SIG-M5 treated with dmso at 0.1 percent for 504 hours (cell line): ENCODE data around the gene TOM1L2.
"Not testable (repeated sequence)": the region's sequence is repeated elsewhere in the genome, so short reads cannot be mapped to it uniquely, and the experiment has no call there.

Source experiments
- DNase-seq: peaks from one replicate; lab custom pipeline; 2025; ENCODE audit not compliant: unreplicated experiment; lab: John Stamatoyannopoulos, UW

TOM1L2 gene

DNA sequence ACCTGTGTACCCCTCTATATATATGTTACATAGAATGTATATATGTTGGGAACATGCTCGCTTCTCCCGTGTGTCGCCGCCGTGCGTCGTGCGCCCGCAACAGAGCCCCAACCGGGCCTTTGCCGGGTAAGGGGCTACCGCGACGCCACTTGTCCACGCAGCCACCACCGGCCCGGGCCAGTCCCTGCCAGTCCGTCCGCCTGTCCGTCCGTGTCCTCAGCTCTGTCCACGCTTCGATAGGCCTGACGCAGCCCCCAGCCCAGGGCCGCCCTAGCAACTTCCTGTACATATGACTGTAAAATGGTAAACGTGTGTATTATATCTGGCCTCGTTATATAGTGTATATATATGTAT is 161.3 kb downstream of the TOM1L2 start:
- DNase-seq: no peak

DNA sequence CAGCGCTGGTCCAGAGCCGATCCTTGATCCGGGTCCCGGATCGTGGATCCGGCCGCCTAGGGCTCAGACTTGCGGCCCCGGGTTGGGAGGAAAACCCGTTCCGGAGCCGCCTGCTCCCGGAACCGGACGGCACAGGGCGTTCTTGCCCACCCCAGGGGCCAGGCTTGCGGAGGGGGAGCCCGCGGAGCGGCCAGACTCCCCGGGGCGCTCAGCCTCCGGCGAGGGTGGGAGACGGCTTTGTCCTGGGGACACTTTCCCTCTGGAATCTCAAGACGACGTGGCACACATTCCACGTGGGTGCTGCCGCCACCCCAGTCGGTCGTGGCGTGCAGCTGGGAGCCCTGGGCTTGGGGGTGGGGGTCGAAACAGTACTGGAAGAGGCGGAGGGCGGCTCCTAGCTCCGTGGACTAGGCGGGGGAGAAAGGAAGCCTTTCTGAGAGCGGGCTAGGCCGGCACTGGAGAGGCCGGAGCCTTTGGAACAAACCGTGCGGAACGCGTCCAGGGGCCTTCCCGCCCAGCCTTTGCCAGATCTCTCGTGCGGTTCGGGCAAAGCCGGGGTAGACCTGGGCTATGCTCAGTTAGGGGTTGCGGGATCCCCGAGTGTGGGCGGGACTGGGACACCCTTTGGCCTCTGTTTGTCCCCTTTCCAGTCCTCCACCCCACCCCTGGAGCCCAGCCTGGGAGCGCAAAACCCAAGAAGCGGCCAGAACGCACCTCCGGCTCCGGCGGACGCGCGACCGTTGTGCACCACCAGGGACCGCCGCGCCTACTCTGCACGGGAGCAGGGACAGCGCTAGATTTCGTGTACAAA is 161.9 kb downstream of the TOM1L2 start:
- no peak for DNase-seq

DNA sequence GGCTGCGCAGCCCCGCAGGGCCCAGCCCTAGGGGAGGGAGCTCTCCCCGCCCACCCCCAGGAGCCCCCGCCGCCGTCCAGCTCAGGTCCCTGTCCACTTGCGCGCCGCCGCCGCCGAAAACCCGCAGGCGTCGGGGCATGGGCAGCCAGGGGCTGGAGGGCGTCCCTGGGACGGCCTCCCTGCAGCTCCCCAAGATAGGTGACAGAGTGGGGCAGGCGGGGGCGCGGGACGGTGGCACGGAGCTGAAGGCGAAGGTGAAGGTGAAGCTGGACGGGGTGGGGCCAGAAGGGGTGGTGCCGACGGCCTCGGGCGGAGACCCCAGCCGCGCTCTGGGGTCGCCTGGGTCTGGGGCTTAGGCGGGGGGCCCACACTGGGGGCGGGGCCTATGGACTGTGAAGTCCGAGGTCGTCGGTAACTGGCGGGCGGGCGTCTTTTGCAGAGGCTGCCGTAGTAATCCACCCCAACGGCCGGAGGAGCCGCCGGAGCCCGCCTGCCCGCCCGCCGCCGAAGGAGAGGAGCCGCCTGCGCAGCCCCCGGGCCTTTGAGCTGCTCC is 162.6 kb downstream of the TOM1L2 start:
- no peak for DNase-seq

DNA sequence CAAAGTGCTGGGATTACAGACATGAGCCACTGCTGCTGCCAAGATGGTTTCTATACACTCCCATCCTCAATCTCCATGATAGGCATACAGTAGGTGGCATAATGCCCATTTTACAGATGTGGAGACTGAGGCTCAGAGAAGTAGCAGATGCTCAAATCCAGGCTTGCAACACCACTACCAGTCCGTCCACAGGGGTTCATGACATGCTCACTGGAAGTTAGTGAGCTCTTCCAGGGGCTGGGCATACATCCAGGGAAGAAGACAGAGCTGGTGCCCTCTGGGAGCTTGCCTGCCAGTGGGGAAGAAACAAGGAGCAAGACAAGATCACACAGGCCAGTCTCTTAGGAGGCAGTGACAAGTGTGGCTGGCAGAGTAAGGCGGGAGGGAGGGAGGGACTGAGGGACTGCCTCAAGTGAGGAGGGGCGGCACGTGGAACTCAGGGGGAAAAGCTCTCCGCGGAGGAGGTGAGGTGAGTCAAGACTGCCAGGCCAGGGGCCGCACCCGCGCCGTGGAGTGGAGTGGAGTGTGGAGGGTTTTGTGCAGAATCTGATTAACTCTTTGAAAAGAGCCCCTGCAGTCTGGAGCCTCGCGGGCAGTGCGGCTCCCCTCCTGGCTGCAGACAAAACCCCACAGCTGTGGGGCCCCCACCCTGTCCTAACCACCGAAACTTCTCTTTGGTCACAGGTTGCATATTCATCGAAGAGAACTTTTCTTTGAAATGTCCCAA is 163.3 kb downstream of the TOM1L2 start:
- DNase-seq: no peak

DNA sequence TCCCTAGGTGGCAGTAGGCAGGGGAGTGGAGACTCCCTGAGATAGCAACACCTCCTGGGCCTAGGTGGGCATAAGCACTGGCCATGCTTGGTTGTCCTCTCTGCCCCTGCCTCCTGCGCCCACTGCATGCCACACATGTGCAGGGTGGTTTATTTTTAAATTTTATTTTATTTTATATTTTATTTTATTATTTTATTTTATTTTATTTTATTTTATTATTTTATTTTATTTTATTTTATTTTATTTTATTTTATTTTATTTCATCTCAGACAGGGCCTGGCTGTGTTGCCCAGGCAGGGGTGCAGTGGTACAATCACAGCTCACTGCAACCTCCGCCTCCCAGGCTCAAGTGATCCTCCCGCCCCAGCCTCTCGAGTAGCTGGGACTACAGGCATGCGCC is 164.0 kb downstream of the TOM1L2 start:
- not testable (repeated sequence) for DNase-seq

DNA sequence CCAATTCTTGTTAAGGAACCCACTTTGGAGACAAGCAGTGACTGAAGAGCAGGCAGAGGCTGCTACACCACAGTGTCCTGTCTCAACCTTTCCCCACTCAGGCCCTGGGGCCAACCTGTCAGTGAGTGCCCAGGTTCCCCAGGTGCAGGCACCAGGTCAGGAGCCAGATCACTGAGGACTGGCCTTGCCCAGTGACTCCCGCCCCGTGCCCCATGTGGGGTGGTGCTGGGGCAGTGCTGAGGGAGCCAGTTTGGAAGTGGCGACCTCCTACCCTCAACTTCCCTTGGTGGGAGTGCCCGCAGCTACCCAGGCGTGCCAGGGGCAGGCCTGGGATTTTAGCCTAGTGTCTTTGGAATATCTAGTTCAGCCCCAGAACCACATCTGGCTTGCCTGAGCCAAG is 164.8 kb downstream of the TOM1L2 start:
- DNase-seq: no peak

DNA sequence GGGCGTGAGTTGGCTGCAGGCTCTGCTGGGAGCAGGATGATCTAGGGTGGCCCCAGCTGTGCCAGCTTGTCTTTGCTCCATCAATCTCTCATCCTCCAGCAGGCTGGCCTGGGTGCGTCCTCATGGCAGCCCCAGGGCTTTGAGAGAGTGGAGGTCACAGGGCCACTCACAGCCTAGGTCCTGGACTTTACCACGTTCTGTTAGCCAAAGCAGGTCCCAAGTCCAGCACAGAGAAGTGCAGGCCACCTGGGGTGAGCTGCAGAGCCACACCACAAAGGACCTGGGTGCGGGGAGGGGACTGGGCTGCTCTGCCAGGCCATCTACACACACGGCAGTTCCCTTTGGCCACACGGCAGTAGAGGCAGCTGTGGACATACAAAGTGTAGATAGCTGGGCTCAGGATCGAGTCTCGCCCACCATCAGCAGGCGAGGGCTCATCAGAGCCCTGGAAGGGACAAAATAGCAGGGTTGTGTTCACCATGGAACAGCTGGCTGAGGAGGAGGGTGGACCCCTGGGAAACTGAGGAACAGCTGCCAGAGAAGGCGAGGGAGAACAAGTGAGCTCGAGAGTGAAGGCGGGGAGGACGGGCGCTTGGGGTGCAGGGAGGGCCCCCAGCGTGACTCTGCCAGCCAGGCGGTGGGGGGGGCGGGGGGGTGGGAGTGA is 165.5 kb downstream of the TOM1L2 start:
- no peak for DNase-seq

DNA sequence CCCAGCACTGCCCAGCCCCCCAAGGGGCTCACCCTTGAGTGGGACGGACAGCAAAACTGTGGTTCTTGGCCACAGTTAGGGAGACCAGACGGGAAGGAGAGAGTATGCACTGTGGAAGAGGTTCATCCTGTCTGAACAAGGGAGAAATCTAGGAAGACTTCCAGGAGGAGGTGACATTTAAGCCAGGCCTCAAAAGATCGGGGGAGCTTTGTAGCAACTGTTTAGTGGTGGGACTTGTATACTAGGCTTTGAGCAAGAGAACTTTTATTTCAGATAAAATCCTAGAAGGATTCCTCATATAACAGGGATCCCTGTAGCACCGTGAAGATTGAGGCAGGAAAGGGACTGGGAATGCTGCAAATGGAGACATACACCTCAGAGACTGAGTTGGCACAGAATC is 166.2 kb downstream of the TOM1L2 start:
- no peak for DNase-seq

DNA sequence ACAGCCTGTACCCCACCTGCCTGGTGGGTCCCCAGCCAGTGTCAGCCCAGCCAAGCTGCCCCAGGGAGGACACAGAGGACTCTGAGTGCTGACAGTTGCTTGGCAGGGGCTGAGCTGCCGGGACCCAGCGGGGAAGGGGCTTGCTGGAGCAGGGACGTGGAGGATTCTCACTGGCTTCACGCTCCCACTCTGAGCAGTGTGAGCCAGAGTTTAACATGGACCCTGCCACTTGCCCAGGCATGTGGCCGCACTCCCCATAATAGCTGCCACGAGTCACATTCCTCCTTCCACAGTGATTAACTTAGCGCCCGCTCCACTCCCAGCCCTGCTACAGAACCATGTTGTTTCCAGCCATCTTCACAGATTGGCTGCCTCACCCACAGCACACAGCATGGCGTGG is 166.6 kb downstream of the TOM1L2 start:
- DNase-seq: no peak

DNA sequence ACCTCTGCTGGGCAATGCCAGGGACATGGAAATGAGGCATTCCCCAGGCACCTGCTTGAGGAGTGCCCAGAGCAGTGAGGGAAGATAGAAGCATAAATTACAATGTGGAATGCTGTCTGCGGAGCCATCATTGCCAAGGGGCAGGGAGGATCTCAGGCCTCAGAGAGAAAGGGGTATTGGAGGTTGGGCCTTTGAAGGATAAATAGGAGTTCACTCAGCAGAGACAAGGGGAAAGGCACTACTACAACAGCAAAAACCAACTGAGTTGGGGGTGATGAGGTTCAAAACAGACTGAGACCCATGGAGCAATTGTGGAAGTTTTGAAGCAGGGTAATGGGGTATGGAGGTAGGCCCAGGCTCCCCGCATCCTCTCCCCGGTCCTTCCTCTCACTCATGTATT is 168.2 kb downstream of the TOM1L2 start:
- DNase-seq: no peak

DNA sequence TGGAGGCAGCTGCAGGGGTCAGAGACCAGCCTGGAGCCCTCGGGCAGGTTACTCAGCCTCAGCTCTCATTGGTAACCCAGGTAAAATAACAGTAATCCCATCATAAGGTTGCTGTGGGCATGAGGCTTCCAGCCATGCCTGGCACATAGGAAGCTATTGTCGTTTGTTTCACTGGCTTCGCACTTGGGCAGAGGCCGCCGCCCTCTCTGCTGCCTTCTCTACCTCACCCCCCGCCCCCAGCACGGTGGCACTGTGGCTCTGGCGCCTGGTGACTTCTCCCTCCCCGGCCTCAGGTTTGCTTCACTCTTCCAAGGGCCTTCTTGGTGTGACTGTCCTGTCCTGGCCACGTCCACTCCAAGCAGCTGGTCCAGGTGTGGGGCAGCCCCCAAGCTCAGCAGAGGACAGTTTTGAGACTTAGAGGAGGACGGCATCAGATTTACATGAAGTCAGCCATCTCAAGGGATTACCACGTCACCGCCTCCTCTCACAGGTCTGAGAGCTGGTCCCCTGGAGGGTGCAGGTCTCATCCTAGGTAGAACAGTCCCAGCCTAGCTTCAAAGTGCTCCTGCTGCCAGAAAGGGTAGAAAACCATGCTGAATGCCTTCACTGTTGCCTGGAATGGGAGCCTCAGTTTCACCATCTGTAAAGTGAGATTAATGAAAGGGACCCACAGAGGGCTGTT is 170.3 kb downstream of the TOM1L2 start:
- DNase-seq: no peak

DNA sequence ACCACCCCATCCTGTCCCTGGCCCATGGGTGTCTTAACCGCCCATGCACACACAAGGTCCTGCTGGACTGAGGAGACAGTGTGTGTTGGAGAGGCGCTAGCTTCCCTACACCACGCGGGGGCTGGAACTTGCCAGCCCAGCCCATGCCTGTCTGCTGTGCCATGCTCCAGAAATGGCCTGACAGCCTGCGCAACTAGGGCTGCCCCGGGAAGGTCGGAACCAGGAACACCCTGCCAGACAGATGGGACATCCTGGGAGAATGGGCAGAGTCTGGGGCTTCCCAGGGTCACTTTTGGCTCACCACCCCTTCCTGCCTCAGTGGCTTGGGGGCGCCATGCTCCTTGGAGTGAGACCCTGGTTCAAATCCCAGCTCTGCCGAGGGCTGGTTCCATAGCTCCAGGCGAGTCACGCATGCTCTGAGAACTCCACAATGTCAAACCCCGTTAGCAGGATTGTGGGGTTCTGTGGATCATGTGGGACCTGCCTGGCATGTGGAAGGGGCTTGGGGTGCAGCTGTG is 171.6 kb downstream of the TOM1L2 start:
- DNase-seq: no peak

DNA sequence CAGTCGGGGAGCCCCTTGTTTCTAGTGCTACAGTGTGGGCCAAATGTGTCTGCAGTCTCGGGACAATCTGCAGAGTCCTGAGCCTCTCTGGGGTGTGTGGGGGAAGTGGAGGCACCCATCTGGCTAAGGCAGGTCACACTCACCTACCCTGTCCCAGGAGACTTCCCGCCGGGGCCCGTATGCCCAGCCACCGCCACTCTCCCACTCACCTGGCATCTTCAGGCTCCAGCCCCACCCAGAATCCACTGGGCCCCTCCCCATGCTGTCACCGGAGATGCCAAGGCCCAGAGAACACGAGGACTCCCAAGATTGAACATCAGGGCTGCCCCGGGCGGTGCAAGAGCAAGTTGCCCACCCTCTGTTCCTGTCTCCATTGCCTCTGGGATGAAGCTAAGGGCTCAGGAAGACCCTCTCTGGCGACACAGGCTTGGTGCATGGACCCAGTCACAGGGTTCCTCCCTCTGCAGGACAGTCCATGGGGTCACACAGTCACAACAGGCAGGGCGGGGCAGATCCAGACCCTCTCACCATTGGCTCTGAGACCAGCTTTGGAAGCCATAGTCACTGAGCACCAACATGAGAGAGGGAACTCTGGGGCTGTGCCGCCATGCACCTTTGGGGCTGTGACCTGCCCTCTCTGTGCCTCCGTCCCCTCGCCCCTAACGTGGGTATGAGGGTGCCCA is 173.5 kb downstream of the TOM1L2 start:
- DNase-seq: no peak

DNA sequence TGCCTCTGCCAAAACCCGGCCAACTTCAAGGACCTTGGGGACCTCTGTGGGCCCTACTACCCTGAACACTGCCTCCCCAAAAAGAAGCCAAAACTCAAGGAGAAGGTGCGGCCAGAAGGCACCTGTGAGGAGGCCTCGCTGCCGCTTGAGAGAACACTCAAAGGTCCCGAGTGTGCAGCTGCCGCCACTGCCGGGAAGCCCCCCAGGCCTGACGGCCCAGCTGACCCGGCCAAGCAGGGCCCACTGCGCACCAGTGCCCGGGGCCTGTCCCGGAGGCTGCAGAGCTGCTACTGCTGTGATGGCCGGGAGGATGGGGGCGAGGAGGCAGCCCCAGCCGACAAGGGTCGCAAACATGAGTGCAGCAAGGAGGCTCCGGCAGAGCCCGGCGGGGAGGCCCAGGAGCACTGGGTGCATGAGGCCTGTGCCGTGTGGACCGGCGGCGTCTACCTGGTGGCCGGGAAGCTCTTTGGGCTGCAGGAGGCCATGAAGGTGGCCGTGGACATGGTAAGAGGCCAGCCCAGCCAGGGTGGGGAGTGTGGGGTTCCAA is 174.1 kb downstream of the TOM1L2 start:
- no peak for DNase-seq

DNA sequence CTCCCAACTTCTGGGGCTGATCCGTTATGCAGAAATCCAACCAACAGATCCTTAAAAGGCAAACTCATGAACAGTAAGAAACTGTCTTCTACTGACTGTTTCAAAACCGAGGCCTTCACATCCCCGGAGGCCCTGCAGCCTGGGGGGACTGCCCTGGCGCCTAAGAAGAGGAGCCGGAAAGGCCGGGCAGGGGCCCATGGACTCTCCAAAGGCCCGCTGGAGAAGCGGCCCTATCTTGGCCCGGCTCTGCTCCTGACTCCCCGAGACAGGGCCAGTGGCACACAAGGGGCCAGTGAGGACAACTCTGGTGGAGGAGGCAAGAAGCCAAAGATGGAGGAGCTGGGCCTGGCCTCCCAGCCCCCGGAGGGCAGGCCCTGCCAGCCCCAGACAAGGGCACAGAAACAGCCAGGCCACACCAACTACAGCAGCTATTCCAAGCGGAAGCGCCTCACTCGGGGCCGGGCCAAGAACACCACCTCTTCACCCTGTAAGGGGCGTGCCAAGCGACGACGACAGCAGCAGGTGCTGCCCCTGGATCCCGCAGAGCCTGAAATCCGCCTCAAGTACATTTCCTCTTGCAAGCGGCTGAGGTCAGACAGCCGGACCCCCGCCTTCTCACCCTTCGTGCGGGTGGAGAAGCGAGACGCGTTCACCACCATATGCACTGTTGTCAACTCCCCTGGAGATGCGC is 174.9 kb downstream of the TOM1L2 start:
- no peak for DNase-seq

DNA sequence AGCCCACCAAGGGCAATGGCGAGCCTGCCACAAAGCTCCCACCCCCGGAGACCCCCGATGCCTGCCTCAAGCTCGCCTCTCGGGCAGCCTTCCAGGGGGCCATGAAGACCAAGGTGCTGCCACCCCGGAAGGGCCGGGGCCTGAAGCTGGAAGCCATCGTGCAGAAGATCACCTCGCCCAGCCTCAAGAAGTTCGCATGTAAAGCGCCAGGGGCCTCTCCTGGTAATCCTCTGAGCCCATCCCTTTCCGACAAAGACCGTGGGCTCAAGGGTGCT is 175.5 kb downstream of the TOM1L2 start:
- no peak for DNase-seq

DNA sequence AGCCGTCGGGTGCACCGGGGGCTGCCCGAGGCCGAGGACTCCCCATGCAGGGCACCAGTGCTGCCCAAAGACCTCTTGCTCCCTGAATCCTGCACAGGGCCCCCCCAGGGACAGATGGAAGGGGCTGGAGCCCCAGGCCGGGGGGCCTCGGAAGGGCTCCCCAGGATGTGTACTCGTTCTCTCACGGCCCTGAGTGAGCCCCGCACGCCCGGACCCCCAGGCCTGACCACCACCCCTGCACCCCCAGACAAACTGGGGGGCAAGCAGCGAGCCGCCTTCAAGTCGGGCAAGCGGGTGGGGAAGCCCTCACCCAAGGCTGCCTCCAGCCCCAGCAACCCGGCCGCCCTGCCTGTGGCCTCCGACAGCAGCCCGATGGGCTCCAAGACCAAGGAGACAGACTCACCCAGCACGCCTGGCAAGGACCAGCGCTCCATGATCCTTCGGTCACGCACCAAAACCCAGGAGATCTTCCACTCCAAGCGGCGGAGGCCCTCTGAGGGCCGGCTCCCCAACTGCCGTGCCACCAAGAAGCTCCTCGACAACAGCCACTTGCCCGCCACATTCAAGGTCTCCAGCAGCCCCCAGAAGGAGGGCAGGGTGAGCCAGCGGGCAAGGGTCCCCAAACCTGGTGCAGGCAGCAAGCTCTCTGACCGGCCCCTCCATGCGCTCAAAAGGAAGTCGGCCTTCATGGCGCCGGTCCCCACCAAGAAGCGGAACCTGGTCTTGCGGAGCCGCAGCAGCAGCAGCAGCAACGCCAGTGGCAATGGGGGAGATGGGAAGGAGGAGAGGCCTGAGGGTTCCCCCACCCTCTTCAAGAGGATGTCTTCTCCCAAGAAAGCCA is 176.0 kb downstream of the TOM1L2 start:
- no peak for DNase-seq

DNA sequence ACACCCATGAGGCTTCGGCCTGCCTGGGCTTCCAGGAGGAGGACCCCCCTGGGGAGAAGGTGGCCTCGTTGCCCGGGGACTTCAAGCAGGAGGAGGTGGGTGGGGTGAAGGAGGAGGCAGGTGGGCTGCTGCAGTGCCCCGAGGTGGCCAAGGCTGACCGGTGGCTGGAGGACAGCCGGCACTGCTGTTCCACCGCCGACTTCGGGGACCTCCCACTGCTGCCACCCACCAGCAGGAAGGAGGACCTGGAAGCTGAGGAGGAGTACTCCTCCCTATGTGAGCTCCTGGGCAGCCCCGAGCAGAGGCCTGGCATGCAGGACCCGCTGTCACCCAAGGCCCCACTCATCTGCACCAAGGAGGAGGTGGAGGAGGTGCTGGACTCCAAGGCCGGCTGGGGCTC is 176.9 kb downstream of the TOM1L2 start:
- no peak for DNase-seq

DNA sequence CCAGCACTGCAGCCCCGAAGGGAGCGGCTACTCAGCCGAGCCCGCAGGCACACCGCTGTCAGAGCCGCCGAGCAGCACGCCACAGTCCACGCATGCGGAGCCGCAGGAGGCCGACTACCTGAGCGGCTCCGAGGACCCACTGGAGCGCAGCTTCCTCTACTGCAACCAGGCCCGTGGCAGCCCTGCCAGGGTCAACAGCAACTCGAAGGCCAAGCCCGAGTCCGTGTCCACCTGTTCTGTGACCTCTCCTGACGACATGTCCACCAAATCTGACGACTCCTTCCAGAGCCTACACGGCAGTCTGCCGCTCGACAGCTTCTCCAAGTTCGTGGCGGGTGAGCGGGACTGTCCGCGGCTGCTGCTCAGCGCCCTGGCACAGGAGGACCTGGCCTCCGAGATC is 177.8 kb downstream of the TOM1L2 start:
- no peak for DNase-seq
